Measurements from ENCODE around the gene PKNOX2. TPM values are rescaled to one million over a fixed set of nuclear protein-coding genes. Genes with fewer than 3 reads are reported as not detected.

PKNOX2 gene
- total and polyA plus RNA-seq, 9 donors, result 10.6 to 42.3 (median 30.0) TPM

DNA sequence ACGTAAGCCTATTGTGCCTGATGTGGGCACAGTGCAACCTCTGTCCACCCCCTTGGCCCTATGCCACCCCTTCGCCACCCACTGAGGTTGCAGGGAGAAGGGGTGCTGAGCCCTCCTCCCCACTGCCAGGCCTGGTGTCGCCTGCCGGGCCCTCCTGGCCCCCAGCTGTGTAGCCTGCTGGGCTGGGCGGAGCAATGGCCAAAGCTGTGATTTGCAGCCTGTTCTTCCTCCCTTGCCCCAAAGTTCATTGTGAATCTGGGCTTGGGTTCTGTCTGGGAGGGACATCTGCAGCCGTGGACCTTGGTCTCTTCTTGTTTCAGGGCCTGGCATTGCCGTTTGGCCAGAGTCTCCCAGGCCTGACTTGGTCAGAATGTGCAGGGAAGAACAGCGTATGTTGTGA, 121.9 kb downstream of the PKNOX2 start:
- H3K27ac ChIP-seq, result peak overlapping the region in 1 of 2 donors; percentile 70

DNA sequence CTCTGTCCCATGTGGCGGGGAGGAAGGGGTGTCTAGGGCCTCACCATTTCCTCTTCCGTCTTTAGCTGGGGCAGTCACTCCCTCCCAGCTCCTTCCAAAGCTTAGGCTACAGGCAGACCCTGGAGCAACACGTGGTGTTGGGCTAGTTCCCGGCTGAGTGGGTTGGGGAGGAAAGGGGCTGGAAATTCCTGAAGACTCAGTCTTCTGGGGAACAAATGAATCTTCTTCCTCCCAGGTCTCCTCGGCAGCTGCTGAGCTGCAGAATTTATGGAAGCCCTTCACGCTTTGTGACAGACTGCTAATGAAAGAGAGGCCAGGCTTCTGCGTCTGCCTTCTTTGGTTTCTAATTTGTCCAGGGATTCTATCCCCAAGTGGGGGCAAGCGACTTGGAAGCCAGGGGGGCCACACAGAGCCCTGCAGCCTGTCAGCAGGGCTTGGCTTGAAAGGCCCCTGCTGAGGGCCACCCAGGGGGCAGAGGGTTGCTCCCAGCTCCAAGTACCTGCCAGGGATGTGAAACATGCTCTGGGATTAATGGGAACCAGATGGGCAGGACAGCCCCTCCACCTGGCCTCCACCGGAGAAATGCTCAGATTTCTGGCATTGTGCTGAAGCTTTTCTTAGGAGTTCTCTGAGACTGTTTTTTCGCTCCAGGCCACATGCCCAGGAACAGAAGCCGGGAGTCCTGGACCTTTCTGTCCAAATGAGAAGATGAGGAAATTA, 123.1 kb downstream of the PKNOX2 start:
- peak; percentile 60 to 78 (median 70) for DNase-seq
- TF ChIP-seq POLR2A (IDR thresholded peaks at IDR 0.05) (no peak), EP300 (IDR thresholded peaks at IDR 0.05) (no peak)
- TF ChIP-seq, protein P1, sequence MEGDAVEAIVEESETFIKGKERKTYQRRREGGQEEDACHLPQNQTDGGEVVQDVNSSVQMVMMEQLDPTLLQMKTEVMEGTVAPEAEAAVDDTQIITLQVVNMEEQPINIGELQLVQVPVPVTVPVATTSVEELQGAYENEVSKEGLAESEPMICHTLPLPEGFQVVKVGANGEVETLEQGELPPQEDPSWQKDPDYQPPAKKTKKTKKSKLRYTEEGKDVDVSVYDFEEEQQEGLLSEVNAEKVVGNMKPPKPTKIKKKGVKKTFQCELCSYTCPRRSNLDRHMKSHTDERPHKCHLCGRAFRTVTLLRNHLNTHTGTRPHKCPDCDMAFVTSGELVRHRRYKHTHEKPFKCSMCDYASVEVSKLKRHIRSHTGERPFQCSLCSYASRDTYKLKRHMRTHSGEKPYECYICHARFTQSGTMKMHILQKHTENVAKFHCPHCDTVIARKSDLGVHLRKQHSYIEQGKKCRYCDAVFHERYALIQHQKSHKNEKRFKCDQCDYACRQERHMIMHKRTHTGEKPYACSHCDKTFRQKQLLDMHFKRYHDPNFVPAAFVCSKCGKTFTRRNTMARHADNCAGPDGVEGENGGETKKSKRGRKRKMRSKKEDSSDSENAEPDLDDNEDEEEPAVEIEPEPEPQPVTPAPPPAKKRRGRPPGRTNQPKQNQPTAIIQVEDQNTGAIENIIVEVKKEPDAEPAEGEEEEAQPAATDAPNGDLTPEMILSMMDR (IDR thresholded peaks at IDR 0.05), result no peak
- Histone ChIP-seq H3K9me3 (no peaks in the 10 kb centered on the region), H3K27ac (peak overlapping the region; percentile 25 to 70), H3K36me3 (no peaks in the 10 kb centered on the region), H3K4me1 (ENCODE audit: insufficient read depth) (peaks cover 23% of the 10 kb centered on the region), H3K4me3 (no peak overlapping the region), H3K27me3 (no peaks in the 10 kb centered on the region)
- intact Hi-C loops (cut with DNase I), result no loop called here
- 15 to 26% (median 16%) methylated on average over 11 of the region's 11 CpGs for WGBS, 3 donors

More for the DNA sequence above, 121.9 kb downstream of the PKNOX2 start:
- H3K27me3 ChIP-seq, result no peaks in the 10 kb centered on the region
- no peak overlapping the region for H3K4me3 ChIP-seq
- TF ChIP-seq EP300 (IDR thresholded peaks at IDR 0.05) (no peak), POLR2A (IDR thresholded peaks at IDR 0.05) (no peak)
- TF ChIP-seq, protein P1 (IDR thresholded peaks at IDR 0.05), result no peak
- WGBS, 3 donors, result 66 to 75% (median 70%) methylated on average over 8 of the region's 8 CpGs
- peaks cover 23% of the 10 kb centered on the region for H3K4me1 ChIP-seq (ENCODE audit: insufficient read depth)
- H3K36me3 ChIP-seq, result no peaks in the 10 kb centered on the region
- peak in 1 of 5 donors; percentile 46 for DNase-seq
- intact Hi-C loops (cut with DNase I), result no loop called here
- H3K9me3 ChIP-seq, result no peaks in the 10 kb centered on the region

DNA sequence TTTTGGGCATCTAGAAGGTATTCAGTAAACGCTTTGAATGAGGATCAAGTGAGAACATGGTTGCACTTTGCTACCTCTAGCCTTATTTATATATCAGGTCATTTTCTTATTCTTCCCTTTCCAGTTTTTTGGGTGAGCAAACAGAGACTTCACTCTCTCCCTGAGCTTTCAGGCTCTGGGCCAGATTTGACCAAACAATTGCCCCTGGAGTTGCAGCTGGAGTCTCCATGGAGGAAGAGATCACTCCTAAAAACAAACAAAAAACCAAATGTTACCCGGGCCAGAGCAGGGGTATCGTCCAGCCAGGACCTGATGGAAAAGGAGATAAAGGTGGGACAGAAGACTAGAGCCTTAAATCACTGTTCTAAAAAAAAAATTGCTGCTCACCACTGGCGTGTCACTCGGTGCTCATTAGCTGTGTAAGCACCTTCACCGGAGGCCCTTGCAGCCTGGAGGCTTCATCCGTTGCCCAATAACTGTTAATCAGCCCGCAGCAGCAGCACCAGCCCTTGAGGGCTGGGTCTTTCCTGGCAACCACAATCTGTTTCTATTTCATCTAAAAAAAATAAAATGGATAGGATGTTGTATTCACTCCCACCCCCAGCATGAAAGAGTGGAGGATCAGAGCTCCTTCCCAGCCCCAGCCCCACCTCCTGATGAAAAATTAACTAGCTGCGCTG, 125.0 kb downstream of the PKNOX2 start:
- WGBS, 3 donors, result 55 to 63% (median 59%) methylated on average over 9 of the region's 9 CpGs
- H3K9me3 ChIP-seq, result no peaks in the 10 kb centered on the region
- intact Hi-C loops (cut with DNase I), result no loop called here

DNA sequence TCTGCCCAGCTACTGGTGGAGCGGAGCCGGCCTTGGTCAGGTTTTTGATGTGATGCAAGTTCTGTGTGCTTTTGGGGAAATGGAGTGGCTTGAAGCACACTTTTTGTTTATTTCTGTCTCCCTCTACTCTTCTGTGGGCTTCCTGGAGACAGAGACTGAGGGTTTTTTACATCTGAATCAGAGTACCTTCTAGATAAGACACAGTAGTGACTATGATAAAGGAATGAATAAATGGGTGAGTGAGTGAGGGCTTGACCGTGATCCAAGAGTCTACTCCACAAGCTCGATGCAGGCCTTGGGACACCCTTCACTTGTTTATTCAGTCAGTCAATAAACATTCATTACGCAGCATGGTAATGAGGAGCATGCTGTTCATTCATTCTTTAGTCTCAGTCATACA, 125.7 kb downstream of the PKNOX2 start:
- Histone ChIP-seq H3K36me3 (no peaks in the 10 kb centered on the region), H3K27me3 (no peaks in the 10 kb centered on the region), H3K4me1 (ENCODE audit: insufficient read depth) (peaks cover 12% of the 10 kb centered on the region), H3K4me3 (no peak overlapping the region), H3K27ac (no peak overlapping the region), H3K9me3 (no peaks in the 10 kb centered on the region)
- 86 to 90% (median 88%) methylated on average over 5 of the region's 5 CpGs for WGBS, 3 donors
- TF ChIP-seq EP300 (IDR thresholded peaks at IDR 0.05), result no peak
- TF ChIP-seq, protein P1 (IDR thresholded peaks at IDR 0.05), result no peak
- no peak for TF ChIP-seq POLR2A (IDR thresholded peaks at IDR 0.05)
- no peak for DNase-seq
- intact Hi-C loops (cut with DNase I), result no loop called here

More for the DNA sequence above, 125.0 kb downstream of the PKNOX2 start:
- Histone ChIP-seq H3K27me3 (no peaks in the 10 kb centered on the region), H3K4me3 (no peak overlapping the region), H3K36me3 (no peaks in the 10 kb centered on the region), H3K4me1 (ENCODE audit: insufficient read depth) (peaks cover 15% of the 10 kb centered on the region), H3K27ac (no peak overlapping the region)
- DNase-seq, result no peak
- TF ChIP-seq, protein P1 (IDR thresholded peaks at IDR 0.05), result no peak
- TF ChIP-seq POLR2A (IDR thresholded peaks at IDR 0.05) (no peak), EP300 (IDR thresholded peaks at IDR 0.05) (no peak)

Measured in ovary (tissue), 9 donors.